Stimulated activated CD4-positive, alpha-beta T cell treated with anti-CD3 and anti-CD28 coated beads, TNF-alpha, amount 100 ng/mL, for 48 hours (primary cell): ENCODE measurements around the gene PHF14.

Experiments used
- DNase-seq, 3 donors: peaks; one replicate each; pipeline ENCODE4 v3.0.0-alpha.2; 2020; ENCODE audit warnings: low read depth in 3 of 3

The PHF14 gene

GRCh38 chr7:11082552-11083213 is 109.0 kb downstream of the PHF14 start:
- no peak for DNase-seq

- no peak for DNase-seq
Measured at GRCh38 chr7:11083214-11083568, 109.5 kb downstream of the PHF14 start.

- DNase-seq = no peak
Measured at GRCh38 chr7:11104578-11104977, 130.9 kb downstream of the PHF14 start.

- DNase-seq = no peak
Measured at GRCh38 chr7:11109659-11110058, 136.0 kb downstream of the PHF14 start.

- no peak for DNase-seq
Measured at GRCh38 chr7:11120068-11120664, 146.5 kb downstream of the PHF14 start.

- DNase-seq = no peak
Measured at GRCh38 chr7:11120675-11121220, 147.1 kb downstream of the PHF14 start.

- no peak for DNase-seq
Measured at GRCh38 chr7:11124856-11125559, 151.3 kb downstream of the PHF14 start.

GRCh38 chr7:11127114-11127785 is 153.6 kb downstream of the PHF14 start:
- DNase-seq = no peak

GRCh38 chr7:11127988-11128387 is 154.3 kb downstream of the PHF14 start:
- no peak for DNase-seq

- DNase-seq = no peak
Measured at GRCh38 chr7:11128498-11128897, 154.8 kb downstream of the PHF14 start.

- DNase-seq = no peak
Measured at GRCh38 chr7:11130012-11130411, 156.3 kb downstream of the PHF14 start.

- no peak for DNase-seq
Measured at GRCh38 chr7:11130601-11131000, 156.9 kb downstream of the PHF14 start.

- no peak for DNase-seq
Measured at GRCh38 chr7:11133436-11133959, 159.8 kb downstream of the PHF14 start.

- DNase-seq = no peak
Measured at GRCh38 chr7:11135573-11135972, 161.9 kb downstream of the PHF14 start.

GRCh38 chr7:11141541-11141940 is 167.9 kb downstream of the PHF14 start:
- DNase-seq = no peak

- DNase-seq = no peak
Measured at GRCh38 chr7:11153694-11154093, 180.0 kb downstream of the PHF14 start.

GRCh38 chr7:11155883-11156282 is 182.2 kb downstream of the PHF14 start:
- DNase-seq = no peak

- DNase-seq = no peak
Measured at GRCh38 chr7:11161499-11161898, 187.8 kb downstream of the PHF14 start.

GRCh38 chr7:11163220-11163619 is 189.5 kb downstream of the PHF14 start:
- DNase-seq = no peak

- DNase-seq = no peak
Measured at GRCh38 chr7:11166051-11166450, 192.4 kb downstream of the PHF14 start.

- DNase-seq = no peak
Measured at GRCh38 chr7:11168650-11169170, 195.0 kb downstream of the PHF14 start.

- no peak for DNase-seq
Measured at GRCh38 chr7:11170175-11170574, 196.5 kb downstream of the PHF14 start.
